ENCODE data around the gene UBE2D3.

Gene UBE2D3

DNA sequence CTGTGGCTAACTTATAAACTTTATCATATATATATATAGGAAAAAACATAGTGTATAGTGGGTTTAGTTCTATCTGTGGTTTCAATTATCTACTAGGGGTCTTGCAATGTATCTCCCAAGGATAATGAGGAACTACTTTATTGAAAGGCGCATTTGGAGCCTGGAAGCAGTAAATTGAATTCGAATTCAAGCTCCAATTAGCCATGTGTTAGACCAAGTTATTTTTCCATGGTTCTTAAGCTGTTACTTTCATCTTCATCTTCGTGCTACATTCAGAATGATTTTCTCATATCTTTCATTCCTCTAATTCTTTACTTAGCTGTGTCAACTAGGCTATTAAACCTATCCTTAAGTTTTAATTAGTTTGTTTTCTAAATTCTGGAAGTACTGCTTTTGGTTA is 39.4 kb downstream of the UBE2D3 start:
- DNase-seq, result no peak

DNA sequence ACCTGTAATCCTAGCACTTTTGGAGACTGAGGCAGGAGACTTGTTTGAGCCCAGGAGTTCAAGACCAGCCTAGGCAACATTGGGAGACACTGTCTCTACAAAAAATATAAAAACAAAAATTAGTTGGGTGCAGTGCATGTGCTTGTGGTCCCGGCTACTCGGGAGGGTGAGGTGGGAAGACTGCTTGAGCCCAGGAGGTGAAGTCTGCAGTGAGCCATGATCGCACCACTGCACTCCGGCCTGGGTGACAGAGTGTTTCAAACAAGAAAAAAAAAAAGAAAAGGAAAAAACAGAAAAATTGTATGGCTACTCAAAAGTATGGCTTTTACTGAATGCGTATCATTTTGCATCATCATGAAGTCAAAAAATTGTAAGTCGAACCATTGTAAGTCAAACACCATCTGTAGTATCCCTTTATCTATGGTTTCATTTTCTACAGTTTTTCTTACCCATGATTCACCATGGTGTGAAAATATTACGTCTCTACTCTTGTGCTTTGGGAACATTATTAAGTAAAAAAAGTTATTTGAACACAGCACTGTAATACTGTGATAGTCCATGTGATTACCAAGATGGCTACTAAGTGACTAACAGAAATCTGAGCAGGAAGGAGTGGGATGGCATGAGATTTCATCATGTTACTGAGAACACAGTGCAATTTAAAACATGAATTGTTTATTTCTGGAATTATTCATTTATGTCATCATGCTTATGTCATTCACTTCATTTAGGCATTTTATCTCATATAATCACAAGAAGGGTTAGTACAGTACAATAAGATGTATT is 40.1 kb downstream of the UBE2D3 start:
- DNase-seq, result no peak

DNA sequence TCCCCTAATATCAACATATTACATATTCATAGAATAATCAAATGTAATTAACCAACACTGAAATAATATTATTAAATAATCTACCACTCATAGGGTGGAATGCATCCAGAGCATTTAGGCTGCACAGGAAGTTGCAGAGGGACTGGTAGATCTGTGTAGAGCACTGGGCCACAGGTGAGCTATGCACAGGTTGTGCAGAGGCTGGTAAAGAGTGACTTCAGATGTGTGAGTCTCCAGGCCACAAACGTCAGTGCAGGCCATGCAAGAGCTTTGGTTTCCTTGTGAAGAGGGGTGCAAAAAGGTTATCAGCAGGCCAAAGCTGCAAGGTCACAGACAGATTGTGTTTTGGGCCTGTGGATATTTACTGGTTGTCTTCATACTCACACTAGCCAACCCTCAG is 41.1 kb downstream of the UBE2D3 start:
- DNase-seq, result no peak

DNA sequence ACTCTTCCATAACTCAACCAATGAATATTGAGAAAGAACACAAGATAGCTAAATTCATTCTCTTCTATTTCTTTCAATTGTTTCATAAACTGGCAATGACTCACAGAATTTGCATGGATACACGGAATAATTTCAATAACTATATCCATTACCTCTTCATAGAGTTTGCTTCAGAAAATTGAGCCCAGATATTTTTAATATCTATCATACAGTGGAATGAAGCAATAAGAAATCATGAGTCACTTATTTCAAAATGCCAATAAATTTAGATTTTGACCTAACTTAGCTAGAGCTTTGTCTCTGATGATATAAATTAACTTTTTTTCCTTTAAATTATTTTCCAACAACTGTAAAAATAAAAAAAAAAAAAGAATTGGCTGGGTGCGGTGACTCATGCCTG is 44.3 kb downstream of the UBE2D3 start:
- no peak for DNase-seq

DNA sequence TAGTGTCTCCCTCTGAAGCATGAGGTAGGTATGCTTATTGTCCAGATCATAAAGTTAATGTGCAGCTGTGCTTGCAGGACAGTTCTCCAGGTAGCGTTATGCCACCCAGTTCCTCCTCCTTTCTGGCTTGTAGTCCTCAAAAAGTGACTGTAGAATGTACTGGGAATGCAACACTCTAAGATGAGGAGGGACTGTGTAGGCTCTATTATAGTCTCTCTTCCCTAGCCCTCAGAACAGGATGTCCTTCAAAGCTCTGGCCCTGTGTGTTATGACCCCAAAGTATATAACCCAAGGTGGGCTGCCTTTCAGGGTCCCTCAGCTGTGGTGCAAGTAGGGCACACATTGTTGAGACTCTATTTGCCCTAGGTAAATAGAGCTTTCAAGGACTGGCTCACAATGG is 45.8 kb downstream of the UBE2D3 start:
- DNase-seq, result no peak

DNA sequence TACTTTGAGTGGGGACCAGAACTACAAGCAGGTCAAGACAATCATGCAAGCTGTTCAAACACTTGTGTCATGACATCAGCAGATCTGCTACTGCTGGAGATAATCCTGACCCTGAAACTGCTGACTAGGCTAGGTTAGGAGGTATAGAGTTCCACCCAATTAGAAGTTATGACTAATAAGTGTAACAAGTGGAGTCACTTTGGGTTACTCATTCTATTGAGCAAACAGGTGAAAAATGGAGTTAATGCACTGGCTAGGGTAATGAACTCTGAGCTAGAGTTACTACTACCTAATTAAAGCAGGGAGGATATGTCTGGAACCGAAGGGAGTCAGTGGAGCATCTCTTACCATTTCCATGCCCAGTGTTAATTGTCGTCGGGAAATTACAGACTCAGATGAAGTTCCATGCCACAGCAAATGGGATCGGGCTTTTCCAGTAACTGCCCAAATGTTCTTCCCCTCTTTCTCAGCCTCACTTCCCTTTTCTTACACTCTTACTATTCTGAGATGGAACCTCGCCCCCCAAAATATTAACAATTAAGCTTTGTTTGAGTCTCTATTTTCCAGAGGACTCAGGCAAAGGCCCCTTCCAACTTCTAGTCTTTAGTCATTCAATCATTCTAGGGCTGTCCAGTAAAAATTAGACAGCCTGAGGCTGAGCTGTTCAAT is 46.7 kb downstream of the UBE2D3 start:
- no peak for DNase-seq

DNA sequence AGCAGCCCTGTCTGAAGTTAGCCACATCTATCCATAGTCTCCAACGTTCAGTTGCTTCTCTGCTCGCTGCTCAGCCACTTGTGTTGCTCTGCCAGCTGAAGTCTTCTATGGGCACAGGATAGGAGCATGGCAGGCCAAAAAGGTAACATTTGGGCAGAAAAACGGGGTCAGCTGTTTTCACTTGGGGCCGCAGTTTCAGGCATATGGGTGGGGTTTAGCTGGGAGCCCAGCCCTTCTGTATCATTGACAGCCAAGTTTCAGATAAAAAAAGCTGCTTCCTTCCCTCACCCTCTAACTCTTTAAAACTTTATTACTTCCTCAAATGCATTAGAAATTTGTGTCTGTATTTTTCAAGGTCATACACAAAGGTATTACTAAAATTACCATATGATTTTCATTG is 48.1 kb downstream of the UBE2D3 start:
- no peak for DNase-seq

DNA sequence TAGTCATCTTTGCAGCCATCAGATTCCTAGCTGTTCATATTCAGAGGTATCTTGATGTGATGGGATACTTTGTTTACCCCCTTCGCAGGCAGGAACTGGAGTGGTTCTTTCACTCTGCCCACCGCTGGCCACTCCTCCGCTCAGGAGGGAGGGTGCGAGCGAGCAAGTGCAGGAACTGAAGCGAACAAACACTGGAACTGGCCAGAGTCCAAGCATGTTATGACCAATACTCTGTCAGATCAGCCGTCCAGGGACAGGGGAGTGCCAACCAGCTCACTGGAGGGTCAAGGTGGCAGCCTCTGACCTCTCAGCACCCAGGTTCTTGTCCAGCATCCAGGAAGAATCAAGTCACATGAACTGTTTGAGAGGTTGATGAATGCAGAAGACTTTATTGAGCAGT is 48.6 kb downstream of the UBE2D3 start:
- DNase-seq, result no peak

DNA sequence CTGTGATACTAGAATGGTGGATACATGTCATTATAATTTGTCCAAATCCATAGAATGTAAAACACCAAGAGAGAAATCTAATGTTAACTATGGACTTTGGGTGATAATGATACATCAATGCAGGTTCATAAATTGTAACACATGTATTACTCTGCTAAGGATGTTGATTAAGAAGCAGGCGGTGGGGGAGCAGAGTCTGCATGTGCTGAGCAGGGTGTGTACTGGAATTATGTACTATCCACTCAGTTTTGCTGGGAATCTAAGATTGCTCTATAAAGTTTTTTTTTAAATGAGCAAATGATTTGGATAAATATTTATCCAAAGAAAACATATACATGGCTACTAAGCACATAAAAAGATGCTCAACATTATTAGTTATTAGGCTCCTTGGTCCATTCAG is 51.5 kb downstream of the UBE2D3 start:
- no peak for DNase-seq

DNA sequence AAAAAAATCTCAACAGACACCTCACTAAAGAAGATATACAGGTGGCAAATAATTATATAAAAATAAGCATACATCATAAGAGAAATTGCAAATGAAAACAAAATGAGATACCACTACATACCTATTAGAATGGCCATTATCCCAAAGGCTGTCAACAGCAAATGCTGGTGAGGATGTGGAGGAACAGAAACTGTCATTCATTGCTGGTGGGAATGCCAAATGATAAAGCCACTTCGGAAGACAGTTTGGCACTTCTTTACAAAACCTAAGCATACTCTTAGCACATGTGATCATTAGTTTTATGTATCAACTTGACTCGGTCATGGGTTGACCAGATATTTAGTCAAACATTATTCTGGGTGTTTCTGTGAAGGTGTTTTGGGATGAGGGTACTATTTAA is 53.1 kb downstream of the UBE2D3 start:
- DNase-seq, result no peak

DNA sequence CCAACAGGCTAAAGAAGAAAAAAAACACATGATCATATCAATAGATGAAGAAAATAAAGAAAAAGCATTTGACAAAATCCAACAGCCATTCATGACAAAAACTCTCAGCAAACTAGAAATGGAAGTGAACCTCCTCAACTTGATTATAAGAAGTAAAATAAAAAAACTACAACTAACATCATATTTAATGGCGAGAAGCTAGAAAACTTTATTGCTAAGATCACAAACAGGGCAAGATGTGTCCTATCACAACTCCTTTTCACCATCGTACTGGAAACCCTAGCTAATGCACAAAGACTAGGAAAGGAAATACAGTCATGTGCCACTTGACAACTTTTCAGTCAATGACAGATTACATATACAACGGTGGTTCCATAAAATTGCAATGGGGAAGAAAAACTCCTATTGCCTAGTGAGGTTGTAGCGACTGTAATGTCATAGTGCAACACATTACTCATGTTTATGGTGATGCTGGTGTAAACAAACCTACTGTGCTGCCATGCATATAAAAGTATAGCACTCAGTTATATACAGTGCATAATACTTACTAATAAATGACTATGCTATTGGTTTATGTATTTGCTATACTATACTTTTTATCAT is 54.5 kb downstream of the UBE2D3 start:
- no peak for DNase-seq

DNA sequence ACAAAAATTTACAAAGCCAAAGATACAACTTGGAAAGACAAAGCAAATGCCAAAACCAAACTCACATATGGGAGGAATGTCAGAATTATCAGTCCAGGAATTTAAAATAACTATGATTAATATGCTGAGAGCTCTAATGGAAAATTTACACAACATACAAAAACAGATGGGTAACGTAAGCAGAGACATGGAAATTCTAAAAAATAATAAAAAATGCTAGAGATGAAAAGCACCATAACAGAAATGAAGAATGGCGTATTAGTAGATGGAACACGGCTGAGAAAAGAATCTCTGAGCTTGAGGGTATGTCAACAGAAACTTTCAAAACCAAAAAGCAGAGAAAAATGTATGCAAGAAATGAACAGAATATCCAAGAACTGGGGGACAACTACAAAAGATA is 62.5 kb downstream of the UBE2D3 start:
- no peak for DNase-seq

DNA sequence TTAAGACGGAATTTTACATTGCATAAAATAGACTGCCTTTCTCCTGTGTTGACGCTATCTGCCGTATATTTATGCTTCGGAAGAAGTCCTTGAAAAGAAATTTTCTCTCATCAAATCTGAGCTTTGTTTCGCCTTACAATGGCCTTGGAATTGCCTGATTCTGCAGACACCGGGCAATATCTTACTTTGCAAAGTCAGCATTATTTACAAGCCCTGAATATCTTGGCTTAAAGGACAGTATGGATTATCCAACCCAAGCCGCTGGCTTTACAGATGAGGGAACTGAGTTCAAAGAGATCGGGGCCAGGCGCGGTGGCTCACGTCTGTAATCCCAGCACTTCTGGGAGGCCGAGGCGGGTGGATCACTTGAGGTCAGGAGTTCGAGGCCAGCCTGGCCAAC is 65.4 kb downstream of the UBE2D3 start:
- no peak for DNase-seq

DNA sequence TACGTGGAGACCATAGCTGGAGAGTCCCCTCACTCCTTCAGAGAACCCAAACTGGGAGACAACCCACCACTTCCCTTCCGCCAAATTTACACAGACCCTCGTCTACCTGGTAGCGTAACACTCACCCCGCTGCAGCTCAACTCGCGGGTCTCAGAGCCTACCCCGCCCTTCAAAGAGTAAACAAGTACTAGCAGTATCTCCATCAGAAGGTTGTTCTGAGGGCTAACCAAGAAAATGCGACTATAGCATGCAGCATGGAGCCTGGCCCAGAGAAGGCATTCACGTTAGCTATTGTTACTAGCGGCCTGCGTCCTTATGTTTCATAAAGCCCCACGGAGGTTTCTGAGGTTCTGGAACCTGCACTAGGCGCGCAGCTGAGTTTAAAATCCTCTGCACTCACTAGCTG is 66.1 kb downstream of the UBE2D3 start:
- no peak for DNase-seq

DNA sequence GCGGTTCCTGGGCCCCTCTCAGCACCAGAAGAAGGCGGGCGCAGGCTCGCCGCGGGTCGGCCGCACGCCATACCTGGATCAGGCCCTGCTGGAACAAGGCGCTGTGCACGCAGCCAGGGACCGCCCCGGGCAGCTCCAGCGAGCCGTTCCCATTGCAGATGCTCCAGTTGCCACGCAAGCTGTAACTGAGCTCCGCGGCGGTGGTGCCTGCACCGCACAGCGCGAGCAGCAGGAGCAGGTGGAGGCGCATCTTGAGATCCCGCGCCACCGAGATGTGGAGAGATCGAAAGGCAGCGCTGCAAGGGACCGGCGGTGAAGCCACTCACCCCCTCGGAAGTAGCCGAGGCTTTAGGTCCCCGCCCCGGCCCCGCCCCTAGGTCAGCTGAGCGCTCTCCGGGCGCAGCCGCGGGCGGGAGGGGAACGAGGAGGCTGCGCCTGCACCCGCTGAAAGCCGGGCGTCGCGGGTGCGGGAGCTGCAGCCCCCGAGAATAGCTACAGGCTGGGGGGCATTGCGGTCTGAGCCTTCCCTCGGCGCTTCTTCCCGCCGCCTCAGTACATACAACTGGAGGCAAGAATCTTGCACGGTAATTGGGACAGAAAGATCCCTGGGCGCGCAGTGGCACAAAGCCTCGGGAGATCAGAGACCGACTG is 66.6 kb downstream of the UBE2D3 start, which contains the start of gene MANBA:
MANBA (minus strand) TSS at position 324 of the 651 bp plus-strand sequence; CDS start at position 250, 74 bp downstream.
- peak; percentile 65 for DNase-seq

DNA sequence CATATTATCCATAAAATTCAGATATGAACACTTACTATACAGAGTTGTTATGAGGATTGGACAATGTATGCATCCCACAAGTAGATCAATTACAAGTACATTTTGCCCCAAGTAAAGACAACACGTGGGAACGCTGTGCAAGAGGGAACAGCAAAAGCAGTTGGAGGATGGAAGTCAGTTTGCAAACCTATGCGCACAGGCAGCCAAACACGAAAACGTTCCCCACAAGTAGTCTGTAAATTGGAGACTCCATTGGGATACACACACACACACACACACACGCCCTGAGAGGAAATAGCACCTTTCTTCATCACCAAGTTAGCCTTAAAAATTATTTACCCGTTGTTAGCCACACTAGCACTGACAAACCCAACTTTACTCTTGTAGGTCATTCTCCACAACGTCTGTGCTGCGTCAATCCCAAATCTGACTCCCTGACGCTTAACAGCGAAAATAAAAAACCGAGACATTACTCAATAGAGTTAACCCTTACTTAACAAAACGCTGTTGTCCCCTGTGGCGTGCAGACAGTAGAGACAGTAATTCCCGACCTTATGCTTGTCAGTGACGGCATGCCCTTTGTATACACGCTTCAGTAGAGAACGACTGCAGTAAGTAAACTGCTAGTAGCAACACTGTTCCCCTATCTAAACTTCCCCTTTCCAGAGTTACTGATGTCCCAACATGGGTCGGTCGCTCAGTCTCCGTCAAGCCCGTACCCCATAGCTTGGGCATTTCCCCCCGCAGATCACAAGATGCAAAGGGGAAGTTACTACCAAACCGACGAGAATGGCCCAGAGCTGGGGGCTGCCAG is 67.3 kb downstream of the UBE2D3 start:
- no peak for DNase-seq

DNA sequence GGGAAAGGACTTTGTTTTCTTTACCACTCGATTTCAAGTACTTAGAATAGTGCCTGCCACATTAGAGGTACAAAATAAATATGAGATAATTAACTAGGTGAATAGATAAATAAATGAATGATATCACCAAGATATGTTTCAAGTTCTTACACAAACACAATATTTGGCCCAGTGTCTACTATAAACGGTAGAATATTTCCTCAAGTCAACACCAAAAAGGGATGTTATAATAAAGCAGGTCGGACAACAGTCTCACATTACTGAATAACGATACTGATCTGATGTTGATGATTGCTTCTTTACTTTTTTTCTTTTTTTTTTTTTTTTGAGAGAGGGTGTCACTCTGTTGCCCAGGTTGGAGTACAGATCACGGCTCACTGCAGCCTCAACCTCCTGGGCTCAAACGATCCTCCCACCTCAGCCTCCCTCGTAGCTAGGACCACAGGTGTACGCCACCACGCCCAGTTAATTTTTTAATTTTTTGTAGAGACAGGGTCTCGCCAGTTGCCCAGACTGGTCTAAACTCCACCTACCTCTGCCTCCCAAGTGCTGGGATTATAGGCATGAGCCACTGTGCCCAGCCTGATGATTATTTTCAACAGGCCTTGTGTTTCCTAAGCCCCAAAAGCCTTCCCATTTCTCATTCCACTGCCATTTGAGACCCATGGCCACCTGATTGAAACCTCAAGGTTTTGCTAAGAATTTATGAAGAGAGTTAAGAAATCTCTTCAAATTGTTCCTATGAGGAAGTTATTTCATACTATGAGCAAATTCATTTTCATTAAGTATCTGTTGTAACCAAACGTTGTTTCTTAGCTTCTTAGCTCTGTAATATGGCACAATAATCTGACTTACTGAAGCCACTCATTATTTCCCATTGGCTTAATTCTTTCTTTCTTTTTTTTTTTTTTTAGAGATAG is 68.8 kb downstream of the UBE2D3 start:
- DNase-seq, result no peak

DNA sequence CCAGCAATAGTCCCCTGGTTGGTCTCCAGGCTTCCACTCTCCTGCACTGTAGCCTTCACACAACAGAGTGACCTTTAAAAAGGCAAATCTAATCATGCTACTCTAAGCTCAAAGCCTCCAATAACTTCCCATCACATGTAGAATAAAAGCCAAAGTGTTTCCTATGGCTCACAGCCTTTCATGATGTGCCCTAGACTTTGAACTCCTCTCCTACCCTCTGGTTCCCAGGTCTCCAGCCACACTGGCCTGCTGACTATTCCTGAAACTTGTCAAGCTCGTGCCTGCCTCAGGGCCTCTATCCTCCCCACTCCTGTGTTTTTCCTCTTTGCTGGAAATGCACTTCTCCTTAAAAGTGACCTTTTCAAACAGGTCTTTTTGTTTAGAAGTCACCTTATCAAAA is 69.7 kb downstream of the UBE2D3 start:
- no peak for DNase-seq

DNA sequence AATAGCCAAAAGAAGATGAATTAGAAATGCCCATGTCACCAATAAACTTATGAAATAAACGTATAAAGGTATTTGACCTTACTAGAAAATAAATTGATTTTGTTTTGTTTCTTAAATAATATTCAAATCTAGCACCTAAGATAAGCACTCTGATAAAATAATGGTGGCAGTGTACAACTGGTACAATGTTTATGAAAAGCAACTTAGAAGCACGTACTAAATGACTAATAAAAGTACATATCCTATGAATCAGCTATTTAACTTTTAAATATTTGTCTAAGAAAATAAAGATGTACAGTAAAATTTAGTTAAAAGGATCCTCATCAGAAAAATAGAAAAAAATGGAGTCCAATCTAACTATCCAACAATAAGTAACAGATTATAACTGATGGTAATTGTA is 73.3 kb downstream of the UBE2D3 start:
- no peak for DNase-seq

DNA sequence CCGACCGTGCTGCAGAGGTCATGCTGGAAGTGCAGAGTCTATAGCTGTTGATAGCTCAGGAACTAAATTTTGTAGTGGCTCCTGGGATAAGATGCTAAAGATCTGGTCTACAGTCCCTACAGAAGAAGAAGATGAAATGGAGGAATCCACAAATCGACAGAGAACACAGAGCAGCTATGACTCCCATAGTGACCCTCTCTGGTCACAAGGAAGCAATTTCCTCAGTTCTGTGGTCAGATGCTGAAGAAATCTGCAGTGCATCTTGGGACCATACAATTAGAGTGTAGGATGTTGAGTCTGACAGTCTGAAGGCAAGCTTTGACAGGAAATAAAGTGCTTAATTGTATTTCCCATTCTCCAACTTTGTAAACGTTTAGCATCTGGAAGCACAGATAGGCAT is 75.4 kb downstream of the UBE2D3 start:
- no peak for DNase-seq
